Suprapubic skin (tissue), 4 donors: ENCODE measurements around the gene ALLC. TPM values are rescaled to one million over a fixed set of nuclear protein-coding genes. Genes with fewer than 3 reads are reported as not detected.

Experiments used
- DNase-seq, 2 donors: peaks; one replicate each; pipeline ENCODE4 v3.0.0-alpha.2; 2019; ENCODE audit warnings: low spot score in 2 of 2
- H3K27ac ChIP-seq: fragments of 200-600 bp; sonication (generic); one replicate; pipeline ENCODE4 v1.5.1; 2019
- H3K27me3 ChIP-seq: fragments of 200-600 bp; sonication (generic); one replicate; pipeline ENCODE4 v1.5.1; 2019
- H3K36me3 ChIP-seq: fragments of 200-600 bp; sonication (generic); one replicate; pipeline ENCODE4 v1.5.1; 2019
- H3K4me1 ChIP-seq: fragments of 200-600 bp; sonication (generic); one replicate; pipeline ENCODE4 v1.5.1; 2019
- H3K4me3 ChIP-seq: fragments of 200-600 bp; sonication (generic); one replicate; pipeline ENCODE4 v1.5.1; 2019; ENCODE audit warnings: mild to moderate bottlenecking
- H3K9me3 ChIP-seq: fragments of 200-600 bp; sonication (generic); one replicate; pipeline ENCODE4 v1.5.1; 2019
- EP300 ChIP-seq: sonication (generic); formaldehyde crosslinking; IDR thresholded peaks from one replicate; pipeline ENCODE4 v1.6.1; 2017; ENCODE audit warnings: antibody characterized with exemption
- POLR2A ChIP-seq, 2 donors: fragments of 450-650 bp; IDR thresholded peaks; one replicate each; pipeline ENCODE4 v1.6.1; 2017; ENCODE audit warnings: antibody characterized with exemption in 2 of 2, mild to moderate bottlenecking in 2 of 2, moderate library complexity in 2 of 2
- POLR2AphosphoS5 ChIP-seq, 3 donors: sonication (generic); formaldehyde crosslinking; IDR thresholded peaks; one replicate each; pipeline ENCODE4 v1.6.1; 2017; ENCODE audit warnings: antibody characterized with exemption in 3 of 3
- WGBS: methylation state at CpG from one replicate; pipeline ENCODE4 v1.1.5; 2018; 5-methylcytosine and 5-hydroxymethylcytosine counted together
- total RNA-seq, 4 donors: library from RNA; depleted of rRNA; stranded (reverse); fragments of >200 nt; gene quantifications; one replicate each; pipeline ENCODE4 v1.1.0, GENCODE V29; 2016
- TF ChIP-seq, protein P1 (sequence below), 2 donors: fragments of 200-600 bp in 1 of 2; fragments of 450-650 bp in 1 of 2; sonication (generic) in 1 of 2; IDR thresholded peaks; one replicate each; pipeline ENCODE4 v1.5.1; 2016 to 2019; ENCODE audit warnings: antibody characterized with exemption in 2 of 2, mild to moderate bottlenecking in 1 of 2, moderate library complexity in 1 of 2

The ALLC gene
- total RNA-seq, 4 donors from 2014 or later = not detected

DNA sequence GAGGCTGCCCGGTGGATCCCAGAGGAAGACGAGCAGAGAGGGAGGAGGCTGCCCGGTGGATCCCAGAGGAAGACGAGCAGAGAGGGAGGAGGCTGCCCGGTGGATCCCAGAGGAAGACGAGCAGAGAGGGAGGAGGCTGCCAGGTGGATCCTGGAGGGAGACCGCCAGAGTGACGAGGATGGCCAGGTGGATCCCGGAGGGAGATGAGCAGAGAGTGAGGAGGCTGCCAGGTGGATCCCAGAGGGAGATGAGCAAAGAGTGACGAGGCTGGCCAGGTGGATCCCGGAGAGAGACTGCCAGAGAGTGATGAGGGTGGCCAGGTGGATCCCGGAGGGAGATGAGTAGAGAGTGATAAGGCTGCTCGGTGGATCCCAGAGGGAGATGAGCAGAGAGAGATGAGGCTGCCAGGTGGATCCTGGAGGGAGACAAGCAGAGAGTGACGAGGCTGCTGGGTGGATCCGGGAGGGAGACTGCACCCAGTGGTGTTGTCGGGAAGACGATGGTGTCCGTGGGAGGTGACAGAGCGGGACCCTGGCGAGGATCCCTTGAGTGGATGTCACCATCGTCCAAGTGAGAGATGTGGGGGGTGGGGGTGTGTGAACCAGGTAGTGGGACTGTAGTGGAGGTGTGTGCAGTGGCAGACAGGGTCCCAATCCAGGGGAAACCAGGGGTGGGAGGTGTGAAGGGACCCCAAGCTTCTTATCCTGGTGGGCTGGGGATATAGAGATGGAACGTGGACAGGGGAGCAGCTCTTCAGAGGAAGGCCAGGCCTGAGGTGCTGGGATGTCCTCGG lies 67.7 kb downstream of the ALLC start:
- no peaks in the 10 kb centered on the region for H3K36me3 ChIP-seq
- no peaks in the 10 kb centered on the region for H3K9me3 ChIP-seq
- no peak overlapping the region for H3K27ac ChIP-seq
- WGBS = 77% methylated on average over 23 of the region's 23 CpGs
- TF ChIP-seq EP300 = no peak
- TF ChIP-seq, protein P1, sequence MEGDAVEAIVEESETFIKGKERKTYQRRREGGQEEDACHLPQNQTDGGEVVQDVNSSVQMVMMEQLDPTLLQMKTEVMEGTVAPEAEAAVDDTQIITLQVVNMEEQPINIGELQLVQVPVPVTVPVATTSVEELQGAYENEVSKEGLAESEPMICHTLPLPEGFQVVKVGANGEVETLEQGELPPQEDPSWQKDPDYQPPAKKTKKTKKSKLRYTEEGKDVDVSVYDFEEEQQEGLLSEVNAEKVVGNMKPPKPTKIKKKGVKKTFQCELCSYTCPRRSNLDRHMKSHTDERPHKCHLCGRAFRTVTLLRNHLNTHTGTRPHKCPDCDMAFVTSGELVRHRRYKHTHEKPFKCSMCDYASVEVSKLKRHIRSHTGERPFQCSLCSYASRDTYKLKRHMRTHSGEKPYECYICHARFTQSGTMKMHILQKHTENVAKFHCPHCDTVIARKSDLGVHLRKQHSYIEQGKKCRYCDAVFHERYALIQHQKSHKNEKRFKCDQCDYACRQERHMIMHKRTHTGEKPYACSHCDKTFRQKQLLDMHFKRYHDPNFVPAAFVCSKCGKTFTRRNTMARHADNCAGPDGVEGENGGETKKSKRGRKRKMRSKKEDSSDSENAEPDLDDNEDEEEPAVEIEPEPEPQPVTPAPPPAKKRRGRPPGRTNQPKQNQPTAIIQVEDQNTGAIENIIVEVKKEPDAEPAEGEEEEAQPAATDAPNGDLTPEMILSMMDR (IDR thresholded peaks at IDR 0.05) = no peak
- TF ChIP-seq POLR2A (IDR thresholded peaks at IDR 0.05) = no peak
- TF ChIP-seq POLR2AphosphoS5 (IDR thresholded peaks at IDR 0.05) = no peak
- H3K4me1 ChIP-seq = peaks cover 7% of the 10 kb centered on the region
- no peak overlapping the region for H3K4me3 ChIP-seq
- peaks cover 8% of the 10 kb centered on the region for H3K27me3 ChIP-seq
- no peak for DNase-seq

DNA sequence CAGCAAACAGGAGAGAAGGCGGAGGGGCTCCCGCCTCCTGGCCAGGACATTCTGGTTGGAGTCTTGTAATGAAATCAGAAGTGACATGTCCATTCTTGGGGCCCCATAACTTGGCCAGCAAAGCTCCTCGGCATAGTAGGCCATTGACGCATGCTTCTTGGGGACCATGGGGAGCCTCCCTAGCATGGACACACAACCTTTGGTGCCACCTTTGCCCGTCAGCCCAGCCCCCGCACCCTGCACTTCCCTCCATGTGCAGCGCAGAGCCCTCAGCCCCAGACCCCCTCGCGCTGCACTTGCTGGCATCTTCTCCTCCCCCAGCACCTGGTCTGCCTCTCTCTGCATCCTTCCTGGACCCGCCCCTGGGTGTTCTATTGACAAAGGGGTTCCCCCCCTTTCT lies 68.5 kb downstream of the ALLC start:
- no peak for TF ChIP-seq POLR2AphosphoS5 (IDR thresholded peaks at IDR 0.05)
- TF ChIP-seq POLR2A (IDR thresholded peaks at IDR 0.05) = no peak
- TF ChIP-seq, protein P1 (IDR thresholded peaks at IDR 0.05) = no peak
- no peak for TF ChIP-seq EP300
- H3K36me3 ChIP-seq = no peaks in the 10 kb centered on the region
- WGBS = 93% methylated on average over 10 of the region's 10 CpGs
- no peak overlapping the region for H3K27ac ChIP-seq
- peaks cover 7% of the 10 kb centered on the region for H3K4me1 ChIP-seq
- no peak for DNase-seq
- H3K27me3 ChIP-seq = peaks cover 8% of the 10 kb centered on the region
- no peaks in the 10 kb centered on the region for H3K9me3 ChIP-seq
- no peak overlapping the region for H3K4me3 ChIP-seq

DNA sequence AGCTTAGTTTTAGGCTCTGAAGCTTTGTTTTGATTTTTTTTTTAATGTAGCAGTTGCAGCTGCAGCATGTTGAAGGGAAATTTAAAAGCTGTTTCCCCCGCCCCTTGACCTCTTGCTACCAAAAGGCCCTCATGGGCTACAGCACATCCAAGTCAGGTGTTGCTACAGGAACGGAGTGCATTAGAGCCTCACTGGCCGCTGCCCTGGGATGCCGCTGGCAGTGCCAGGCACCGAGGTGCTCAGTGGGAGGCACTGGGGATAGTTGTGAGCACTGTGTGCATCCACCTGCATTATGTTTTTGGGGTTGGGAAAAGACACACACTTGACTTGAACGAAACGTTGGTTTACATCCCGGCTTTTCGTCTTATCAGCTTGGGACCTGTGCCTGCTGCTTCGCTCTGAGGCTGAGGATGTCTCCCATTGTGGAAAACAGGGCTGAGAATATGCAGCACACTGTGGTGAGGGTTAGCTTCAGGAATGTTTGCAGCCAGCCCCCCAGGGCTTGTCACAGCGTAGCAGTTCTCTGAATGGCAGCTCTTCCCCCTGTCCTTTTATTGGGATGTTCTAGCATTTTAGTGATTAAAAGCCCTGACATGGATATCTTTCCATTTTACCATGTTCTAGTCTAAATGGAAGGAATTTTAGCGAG lies 69.5 kb downstream of the ALLC start:
- 74% methylated on average over 11 of the region's 12 CpGs for WGBS
- no peak for DNase-seq
- no peak overlapping the region for H3K4me3 ChIP-seq
- no peaks in the 10 kb centered on the region for H3K9me3 ChIP-seq
- no peak overlapping the region for H3K27ac ChIP-seq
- peaks cover 8% of the 10 kb centered on the region for H3K27me3 ChIP-seq
- TF ChIP-seq POLR2AphosphoS5 (IDR thresholded peaks at IDR 0.05) = no peak
- TF ChIP-seq EP300 = no peak
- no peaks in the 10 kb centered on the region for H3K36me3 ChIP-seq
- H3K4me1 ChIP-seq = peaks cover 7% of the 10 kb centered on the region

DNA sequence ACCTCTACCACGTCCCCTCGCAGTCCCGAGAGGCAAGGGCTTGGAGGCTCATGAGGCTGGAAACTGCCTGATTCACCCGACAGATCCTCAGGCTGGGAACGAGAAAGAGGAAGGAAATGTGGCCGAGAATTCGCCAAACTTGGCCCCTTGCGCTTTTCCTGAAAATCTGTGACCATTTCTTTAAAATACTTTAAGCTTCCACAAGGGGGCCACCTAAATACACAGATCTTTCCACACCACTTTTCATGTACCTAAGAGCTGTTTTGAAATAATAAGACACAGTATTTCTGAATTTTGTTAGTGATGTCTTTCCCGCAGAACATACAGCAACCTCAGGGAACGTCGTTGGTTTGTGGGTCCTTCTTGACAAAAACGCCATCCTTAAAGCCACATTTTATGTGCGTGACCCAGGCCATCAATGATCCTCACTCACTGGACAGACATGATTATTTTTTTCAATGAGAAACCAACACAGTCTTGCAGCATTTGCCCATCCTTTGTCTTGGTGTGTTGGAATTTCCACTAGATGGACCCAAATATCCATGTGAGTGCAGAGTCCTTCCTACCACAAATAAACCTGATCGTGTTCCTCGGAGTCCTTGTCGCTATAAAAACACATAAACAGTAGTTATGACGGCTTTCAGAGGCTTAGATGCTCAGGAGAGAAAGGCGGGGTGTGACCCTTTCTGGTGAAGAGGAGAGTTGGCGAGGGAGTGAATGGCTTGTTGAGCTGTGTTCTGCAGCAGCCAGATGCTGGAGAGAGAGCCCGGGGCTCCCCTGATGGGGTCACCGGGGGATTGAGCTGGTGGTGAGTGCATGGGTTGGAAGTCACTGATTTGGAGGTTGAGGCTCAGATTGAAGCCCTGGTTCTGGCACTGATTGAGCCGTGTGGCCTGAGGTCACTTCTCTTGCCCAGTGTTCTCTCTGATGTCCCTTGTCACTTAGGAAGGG lies 70.4 kb downstream of the ALLC start:
- H3K4me1 ChIP-seq = peaks cover 7% of the 10 kb centered on the region
- H3K36me3 ChIP-seq = no peaks in the 10 kb centered on the region
- 32% methylated on average over 22 of the region's 22 CpGs for WGBS
- TF ChIP-seq EP300 = no peak
- no peak for TF ChIP-seq POLR2A (IDR thresholded peaks at IDR 0.05)
- TF ChIP-seq POLR2AphosphoS5 (IDR thresholded peaks at IDR 0.05) = no peak
- TF ChIP-seq, protein P1 (IDR thresholded peaks at IDR 0.05) = peak; percentile 9 to 26
- no peak for DNase-seq
- H3K27me3 ChIP-seq = peaks cover 8% of the 10 kb centered on the region
- H3K27ac ChIP-seq = no peak overlapping the region
- H3K4me3 ChIP-seq = no peak overlapping the region
- H3K9me3 ChIP-seq = no peaks in the 10 kb centered on the region

DNA sequence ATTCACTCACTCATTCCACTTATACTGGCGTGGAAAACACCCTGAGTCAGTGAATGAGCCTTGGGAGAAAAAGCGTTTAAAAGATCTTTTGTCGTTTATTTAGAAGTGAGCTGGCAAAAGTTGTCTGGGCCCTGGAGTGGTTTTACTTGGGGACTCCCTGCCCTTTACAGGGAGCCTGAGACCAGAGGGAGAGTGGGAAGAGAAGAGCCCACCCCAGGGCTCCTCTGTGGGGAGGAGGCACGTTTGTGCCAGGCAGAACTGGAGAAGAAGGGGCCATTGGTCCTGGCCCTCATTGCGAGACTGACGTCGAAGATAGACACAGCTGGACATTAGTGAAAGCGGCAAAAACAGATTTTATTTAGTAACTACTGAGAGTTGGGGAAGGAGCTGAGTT lies 71.1 kb downstream of the ALLC start:
- no peaks in the 10 kb centered on the region for H3K9me3 ChIP-seq
- DNase-seq = no peak
- WGBS = 86% methylated on average over 8 of the region's 8 CpGs
- no peak for TF ChIP-seq EP300
- TF ChIP-seq POLR2AphosphoS5 (IDR thresholded peaks at IDR 0.05) = no peak
- TF ChIP-seq POLR2A (IDR thresholded peaks at IDR 0.05) = no peak
- TF ChIP-seq, protein P1 (IDR thresholded peaks at IDR 0.05) = no peak
- H3K4me3 ChIP-seq = no peak overlapping the region
- no peak overlapping the region for H3K27ac ChIP-seq
- peaks cover 7% of the 10 kb centered on the region for H3K4me1 ChIP-seq
- peaks cover 8% of the 10 kb centered on the region for H3K27me3 ChIP-seq
- no peaks in the 10 kb centered on the region for H3K36me3 ChIP-seq
